DOHH2 (cell line): ENCODE data around the gene C9orf153.

Experiments
- H3F3A ChIP-seq: fragments of 200-600 bp; sonication (generic), shearing (Covaris generic); 2 replicates; pipeline ENCODE4 v1.6.0; 2016; ENCODE audit warnings: antibody characterized with exemption, mild to moderate bottlenecking; ENCODE audit not compliant: control insufficient read depth, insufficient read depth
- H3K27ac ChIP-seq: fragments of 200-600 bp; sonication (generic); 2 replicates; pipeline ENCODE4 v1.5.1; 2014; ENCODE audit warnings: low read depth, mild to moderate bottlenecking, low read length, moderate library complexity
- H3K27me3 ChIP-seq: fragments of 200-600 bp; sonication (generic); 2 replicates; pipeline ENCODE4 v1.6.1; 2014; ENCODE audit warnings: mild to moderate bottlenecking, low read length, mixed read lengths; ENCODE audit not compliant: control insufficient read depth
- H3K36me3 ChIP-seq: fragments of 200-600 bp; sonication (generic); 2 replicates; pipeline ENCODE4 v1.6.1; 2014; ENCODE audit warnings: mild to moderate bottlenecking, low read length, moderate library complexity, mixed read lengths; ENCODE audit not compliant: control insufficient read depth
- H3K4me1 ChIP-seq: fragments of 200-600 bp; sonication (generic); 2 replicates; pipeline ENCODE4 v1.6.1; 2014; ENCODE audit warnings: mild to moderate bottlenecking, low read length, mixed read lengths; ENCODE audit not compliant: control insufficient read depth
- H3K4me2 ChIP-seq: fragments of 200-600 bp; sonication (generic); 2 replicates; pipeline ENCODE4 v1.6.0; 2014; ENCODE audit warnings: mild to moderate bottlenecking, low read length, moderate library complexity
- H3K4me3 ChIP-seq: fragments of 200-600 bp; sonication (generic); 2 replicates; pipeline ENCODE4 v1.5.1; 2014; ENCODE audit warnings: mild to moderate bottlenecking, low read length, mixed read lengths
- H3K79me2 ChIP-seq: fragments of 200-600 bp; sonication (generic); 2 replicates; pipeline ENCODE4 v1.6.1; 2014; ENCODE audit warnings: mild to moderate bottlenecking, low read length, mixed read lengths; ENCODE audit not compliant: control insufficient read depth
- H3K9me2 ChIP-seq: fragments of 200-600 bp; sonication (generic); replicated peaks from 2 replicates; pipeline ENCODE4 v1.6.1; 2014; ENCODE audit warnings: mild to moderate bottlenecking, low read length, mixed read lengths; ENCODE audit not compliant: control insufficient read depth
- H3K9me3 ChIP-seq: fragments of 200-600 bp; sonication (generic); 2 replicates; pipeline ENCODE4 v1.6.1; 2014; ENCODE audit warnings: antibody characterized with exemption, low read length, mixed read lengths; ENCODE audit not compliant: control insufficient read depth, insufficient read depth
- H4K20me1 ChIP-seq: fragments of 200-600 bp; sonication (generic); 2 replicates; pipeline ENCODE4 v1.6.0; 2014; ENCODE audit warnings: low read depth, mild to moderate bottlenecking, antibody characterized with exemption, low read length, moderate library complexity; ENCODE audit not compliant: control insufficient read depth, insufficient read depth
- CTCF ChIP-seq: fragments of 200-600 bp; sonication (generic); IDR thresholded peaks from one replicate; pipeline ENCODE4 v1.5.1; 2014; ENCODE audit warnings: antibody characterized with exemption, mild to moderate bottlenecking, low read depth, low read length; ENCODE audit not compliant: poor library complexity, severe bottlenecking
- EZH2phosphoT487 ChIP-seq: fragments of 200-600 bp; sonication (generic); IDR thresholded peaks from 2 replicates; pipeline ENCODE4 v1.6.1; 2017; ENCODE audit warnings: borderline replicate concordance, mild to moderate bottlenecking, antibody characterized with exemption, low read length, moderate library complexity, mixed read lengths

Gene C9orf153

GRCh38 chr9:86279839-86280238, 20.4 kb upstream of the C9orf153 start:
- Histone ChIP-seq H3F3A (peaks cover 2% of the 10 kb centered on the region), H3K27me3 (no peaks in the 10 kb centered on the region), H4K20me1 (peaks cover 11% of the 10 kb centered on the region; the same call in 1 of the 2 replicates), H3K79me2 (peaks cover 69% of the 10 kb centered on the region), H3K4me2 (peak overlapping the region; percentile 20; the same call in 1 of the 2 replicates), H3K4me1 (peaks cover 23% of the 10 kb centered on the region), H3K36me3 (peaks cover 34% of the 10 kb centered on the region), H3K4me3 (no peak overlapping the region), H3K9me2 (no peaks in the 10 kb centered on the region), H3K9me3 (no peaks in the 10 kb centered on the region), H3K27ac (no peak overlapping the region)
- TF ChIP-seq EZH2phosphoT487 (no peak), CTCF (no peak)

- H3K36me3 ChIP-seq, result peaks cover 57% of the 10 kb centered on the region
These were observed 17.6 kb upstream of the C9orf153 start for GRCh38 chr9:86277072-86277471.

GRCh38 chr9:86275962-86276361, 16.5 kb upstream of the C9orf153 start:
- no peaks in the 10 kb centered on the region for H3K27me3 ChIP-seq
- peaks cover 11% of the 10 kb centered on the region; the same call in 1 of the 2 replicates for H4K20me1 ChIP-seq
- no peak overlapping the region for H3K27ac ChIP-seq
- H3K4me1 ChIP-seq, result peaks cover 11% of the 10 kb centered on the region
- TF ChIP-seq CTCF (peak; percentile 15), EZH2phosphoT487 (no peak)
- H3K4me3 ChIP-seq, result no peak overlapping the region
- H3K79me2 ChIP-seq, result peaks cover 76% of the 10 kb centered on the region
- no peaks in the 10 kb centered on the region for H3K9me2 ChIP-seq
- H3K9me3 ChIP-seq, result no peaks in the 10 kb centered on the region
- H3K36me3 ChIP-seq, result peaks cover 67% of the 10 kb centered on the region
- H3K4me2 ChIP-seq, result no peak overlapping the region
- H3F3A ChIP-seq, result no peaks in the 10 kb centered on the region

More at GRCh38 chr9:86277072-86277471, 17.6 kb upstream of the C9orf153 start:
- no peak overlapping the region for H3K27ac ChIP-seq
- peaks cover 83% of the 10 kb centered on the region for H3K79me2 ChIP-seq
- H3F3A ChIP-seq, result no peaks in the 10 kb centered on the region
- no peak for TF ChIP-seq EZH2phosphoT487
- no peak for TF ChIP-seq CTCF
- no peaks in the 10 kb centered on the region for H3K9me2 ChIP-seq
- H3K27me3 ChIP-seq, result no peaks in the 10 kb centered on the region
- peaks cover 14% of the 10 kb centered on the region for H3K4me1 ChIP-seq
- H3K9me3 ChIP-seq, result no peaks in the 10 kb centered on the region
- H3K4me3 ChIP-seq, result no peak overlapping the region
- H3K4me2 ChIP-seq, result no peak overlapping the region
- peaks cover 11% of the 10 kb centered on the region; the same call in 1 of the 2 replicates for H4K20me1 ChIP-seq
